GM12865 (cell line): ENCODE results near the gene SIN3A.
"Not testable (repeated sequence)": the region's sequence is repeated elsewhere in the genome, so short reads cannot be mapped to it uniquely, and the experiment has no call there.

ENCODE experiments used
- DNase-seq: peaks from one replicate; pipeline ENCODE4 v3.0.0; 2010; ENCODE audit warnings: low read depth
- H3K4me3 ChIP-seq: 2 replicates; pipeline ENCODE4 v1.5.1; 2011; ENCODE audit warnings: mild to moderate bottlenecking, low read depth, low read length, control low read depth
- CTCF ChIP-seq: IDR thresholded peaks from 2 replicates; pipeline ENCODE4 v1.5.1; 2011; ENCODE audit warnings: low read length, control low read depth, low read depth, inconsistent platforms; ENCODE audit not compliant: insufficient read depth; ENCODE audit errors: missing control alignments

The SIN3A gene

GRCh38 chr15:75347222-75348033 is 104.1 kb downstream of the SIN3A start:
- no peak for TF ChIP-seq CTCF
- H3K4me3 ChIP-seq: peak overlapping the region; percentile 47
- peak; percentile 54 for DNase-seq

- no peak for TF ChIP-seq CTCF
- no peak for DNase-seq
- H3K4me3 ChIP-seq: peak within 1 kb of the TSS; percentile 47
Measured at GRCh38 chr15:75346796-75347221, 104.7 kb downstream of the SIN3A start, which contains the start of gene NEIL1. TSS of gene NEIL1 (plus strand) at chr15:75347039. CDS start at chr15:75348906, 1,867 bp downstream.

GRCh38 chr15:75343953-75344352 is 107.5 kb downstream of the SIN3A start:
- not testable (repeated sequence) for H3K4me3 ChIP-seq, DNase-seq

- no peak for TF ChIP-seq CTCF
- H3K4me3 ChIP-seq: no peak overlapping the region
Measured at GRCh38 chr15:75342221-75342620, 109.3 kb downstream of the SIN3A start.

GRCh38 chr15:75339531-75340240 is 111.8 kb downstream of the SIN3A start:
- H3K4me3 ChIP-seq: no peak overlapping the region
- no peak for DNase-seq
- no peak for TF ChIP-seq CTCF

More at GRCh38 chr15:75342221-75342620, 109.3 kb downstream of the SIN3A start:
- no peak for DNase-seq

- no peak overlapping the region for H3K4me3 ChIP-seq
- no peak for DNase-seq
- no peak for TF ChIP-seq CTCF
Measured at GRCh38 chr15:75338661-75339240, 112.7 kb downstream of the SIN3A start.
